Inferior parietal cortex (tissue), 1 donor: ENCODE results near the gene CLTB.

ENCODE experiments used
- DNase-seq: peaks from one replicate; pipeline ENCODE4 v3.0.0-alpha.2; 2016; ENCODE audit errors: extremely low spot score

The CLTB gene

GRCh38 chr5:176352116-176352878, 64.0 kb downstream of the CLTB start:
- DNase-seq, result no peak

DNA sequence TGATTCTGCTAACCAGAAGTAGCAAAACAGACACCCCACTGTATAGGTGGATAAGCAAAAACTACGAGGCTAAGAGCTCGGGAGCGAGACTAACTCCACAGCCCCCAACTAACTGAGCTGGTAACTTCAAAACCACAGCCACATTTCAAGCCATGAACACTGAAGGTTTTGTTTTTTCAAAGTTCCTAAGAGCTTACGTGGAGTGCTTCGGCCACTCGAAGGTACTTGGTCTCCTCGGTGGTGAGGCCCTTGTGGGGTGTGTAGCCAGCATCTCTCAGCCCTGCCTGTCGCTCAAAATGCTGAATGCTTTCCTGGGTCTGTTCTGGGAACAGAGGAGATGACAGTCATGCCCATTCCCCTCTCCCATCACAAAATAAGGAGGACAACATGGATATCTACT, 65.9 kb downstream of the CLTB start:
- DNase-seq, result no peak

DNA sequence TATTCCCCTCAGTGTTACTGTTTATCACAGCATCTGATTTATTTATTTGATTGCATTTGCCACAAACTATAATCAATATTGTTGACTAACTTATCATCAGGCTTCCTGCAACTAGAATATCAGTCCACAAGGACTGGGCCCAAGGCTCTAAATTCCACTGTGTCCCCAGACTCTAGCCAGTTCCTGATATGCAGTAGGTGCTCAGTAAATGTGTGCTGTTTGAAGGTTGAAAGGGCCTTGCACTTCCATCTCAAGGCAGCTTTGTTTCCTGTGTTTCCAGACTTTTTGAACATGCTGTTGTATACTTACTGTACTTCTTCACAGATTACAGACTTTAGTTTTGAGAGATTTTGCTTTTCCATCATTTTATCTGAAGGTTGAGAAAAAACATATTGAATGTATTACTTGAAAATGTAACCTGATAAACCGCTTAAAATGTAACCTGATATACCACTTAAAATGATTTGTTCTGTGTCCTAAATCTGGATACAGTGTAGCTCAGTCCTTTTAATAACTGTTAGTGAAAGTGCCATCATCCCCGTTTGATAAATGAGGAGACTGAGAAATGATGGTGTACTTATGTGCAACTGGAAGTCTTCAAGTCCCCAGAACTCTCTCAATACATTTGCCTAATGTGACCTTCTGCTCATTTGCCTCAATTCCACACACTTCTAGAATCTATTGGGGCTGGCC, 73.4 kb downstream of the CLTB start:
- DNase-seq, result no peak
